Panc1 (cell line): ENCODE results near the gene FSIP1. TPM values are rescaled to one million over a fixed set of nuclear protein-coding genes. Genes with fewer than 3 reads are reported as not detected.

Experiments
- ATAC-seq: fragments of 200-7000 bp; cut with Tn5 transposase; 2 replicates; pipeline ENCODE4 v1.9.1; 2020; ENCODE audit warnings: mild to moderate bottlenecking, moderate library complexity
- BruUV-seq: library from RNA; stranded (reverse); fragments of 400-500 nt; replicated peaks from 2 replicates; lab custom pipeline; 2021; lab: Mats Ljungman, UMichigan
- CTCF ChIA-PET: fragments of 300-600 bp; sonication (Branson Sonifier 250); formaldehyde crosslinking; loops from one replicate; lab custom pipeline; 2022; ENCODE audit warnings: antibody characterized with exemption; lab: Charles Lee
- POLR2A ChIA-PET: fragments of 300-600 bp; sonication (Branson Sonifier 250); formaldehyde crosslinking; loops from one replicate; lab custom pipeline; 2022; ENCODE audit warnings: antibody characterized with exemption; lab: Charles Lee
- DNase-seq: peaks from one replicate; pipeline ENCODE4 v3.0.0-alpha.2; 2010; ENCODE audit warnings: low read depth, low spot score
- H3K27ac ChIP-seq: 2 replicates; pipeline ENCODE4 v1.5.1; 2011; ENCODE audit warnings: mild to moderate bottlenecking, low read length, inconsistent platforms
- H3K27me3 ChIP-seq: fragments of 200-500 bp; sonication (Bioruptor generic); 2 replicates; pipeline ENCODE4 v1.6.0; 2014; ENCODE audit warnings: low read length, inconsistent platforms; ENCODE audit not compliant: control insufficient read depth, insufficient read depth
- H3K36me3 ChIP-seq: fragments of 200-500 bp; sonication (Bioruptor generic); 2 replicates; pipeline ENCODE4 v1.5.1; 2014; ENCODE audit warnings: inconsistent platforms, mild to moderate bottlenecking, low read length, moderate library complexity; ENCODE audit not compliant: control insufficient read depth, insufficient read depth
- H3K4me1 ChIP-seq: 2 replicates; pipeline ENCODE4 v1.5.1; 2011; ENCODE audit warnings: inconsistent platforms, mild to moderate bottlenecking, low read length, moderate library complexity; ENCODE audit not compliant: control insufficient read depth, insufficient read depth
- H3K4me3 ChIP-seq, 2 experiments: 2 replicates each; pipeline ENCODE4 v1.5.1; 2011 to 2012; ENCODE audit warnings: low read depth in 2 of 2, low read length in 2 of 2, mild to moderate bottlenecking in 2 of 2, inconsistent platforms in 1 of 2, moderate library complexity in 1 of 2
- H3K9me3 ChIP-seq: fragments of 200-500 bp; sonication (Bioruptor generic); 2 replicates; pipeline ENCODE4 v1.5.1; 2014; ENCODE audit warnings: low read depth, mild to moderate bottlenecking, inconsistent platforms, low read length, moderate library complexity; ENCODE audit not compliant: control insufficient read depth, insufficient read depth
- POLR2AphosphoS5 ChIP-seq: IDR thresholded peaks from 2 replicates; pipeline ENCODE4 v1.6.1; 2012; ENCODE audit warnings: mild to moderate bottlenecking, low read depth, low read length, moderate library complexity
- SIN3A ChIP-seq: IDR thresholded peaks from 2 replicates; pipeline ENCODE4 v1.6.1; 2012; ENCODE audit warnings: low read depth, mild to moderate bottlenecking, low read length, moderate library complexity, borderline replicate concordance; ENCODE audit not compliant: insufficient read depth
- TCF7L2 ChIP-seq: IDR thresholded peaks from 2 replicates; pipeline ENCODE4 v1.6.1; 2011; ENCODE audit warnings: mild to moderate bottlenecking, low read depth, low read length, inconsistent platforms
- in situ Hi-C: cut with HindIII; loops from 2 replicates; pipeline ENCODE4 v1.10.0; 2016; ENCODE audit warnings: low sequenced_read_pairs, low pct_unique_long_range_greater_than_20kb
- intact Hi-C: fragments of 100-400 bp; cut with micrococcal nuclease; formaldehyde crosslinking; loops from one replicate; pipeline ENCODE4 v1.10.0; 2022; ENCODE audit not compliant: unreplicated experiment
- total RNA-seq: library from RNA; stranded (reverse); gene quantifications from one replicate; pipeline ENCODE4 v1.2.1, GENCODE V29; 2021; ENCODE audit not compliant: unreplicated experiment
- TF ChIP-seq, protein P1 (sequence below): fragments of 450-650 bp; IDR thresholded peaks from 2 replicates; pipeline ENCODE4 v1.5.1; 2017; ENCODE audit warnings: mild to moderate bottlenecking
- TF ChIP-seq, protein P2 (sequence below), 2 experiments: IDR thresholded peaks; 2 replicates each; pipeline ENCODE4 v1.6.1; 2011 to 2012; ENCODE audit warnings: low read depth in 2 of 2, control low read depth in 1 of 2, low read length in 1 of 2, mild to moderate bottlenecking in 1 of 2, moderate library complexity in 1 of 2; ENCODE audit not compliant: insufficient read depth in 1 of 2

FSIP1 gene
- total RNA-seq, 1 experiment from 2014 or later, result 1.4 TPM

DNA sequence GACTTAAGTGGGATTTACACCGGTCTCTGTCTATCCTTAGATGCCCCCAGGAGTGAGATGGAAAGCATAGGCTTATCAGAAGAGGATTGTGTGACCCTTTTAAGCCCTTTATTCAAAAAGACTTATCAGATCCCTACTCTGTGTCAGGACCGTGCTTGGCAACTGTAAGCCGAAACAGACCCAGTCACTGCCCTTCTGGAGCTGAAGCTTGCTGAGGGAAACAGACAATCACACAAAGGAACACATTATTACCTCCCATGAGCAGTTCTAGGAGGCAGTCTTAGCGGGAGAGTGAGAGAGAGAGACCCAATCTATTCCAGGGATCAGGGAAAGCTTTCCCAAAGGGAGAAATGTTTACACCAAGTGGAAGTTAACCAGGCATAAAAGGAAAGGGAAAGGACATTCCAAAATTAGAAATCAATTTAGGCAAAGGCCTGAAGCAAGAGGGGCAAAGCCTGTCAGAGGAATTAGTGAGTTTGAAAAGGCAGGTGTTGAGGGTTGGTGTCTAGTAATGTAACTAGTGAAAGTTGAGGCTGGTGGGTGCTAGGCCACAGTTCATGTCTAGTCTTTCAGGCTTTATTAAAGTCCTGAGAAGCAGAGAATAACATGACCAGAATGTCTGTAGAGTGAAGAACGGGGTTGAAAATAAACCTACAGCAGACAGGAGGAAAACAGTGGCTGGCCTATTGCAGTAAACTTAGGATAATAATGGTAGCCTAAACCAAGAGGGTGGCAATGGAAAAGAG lies 115.1 kb downstream of the FSIP1 start:
- H3K4me3 ChIP-seq, result no peak overlapping the region
- in situ Hi-C loops (no loop called here), intact Hi-C loops (no loop called here)
- no peaks in the 10 kb centered on the region for H3K4me1 ChIP-seq
- no peaks in the 10 kb centered on the region for H3K9me3 ChIP-seq
- no peak for TF ChIP-seq TCF7L2
- TF ChIP-seq POLR2AphosphoS5, result no peak
- TF ChIP-seq, protein P1, sequence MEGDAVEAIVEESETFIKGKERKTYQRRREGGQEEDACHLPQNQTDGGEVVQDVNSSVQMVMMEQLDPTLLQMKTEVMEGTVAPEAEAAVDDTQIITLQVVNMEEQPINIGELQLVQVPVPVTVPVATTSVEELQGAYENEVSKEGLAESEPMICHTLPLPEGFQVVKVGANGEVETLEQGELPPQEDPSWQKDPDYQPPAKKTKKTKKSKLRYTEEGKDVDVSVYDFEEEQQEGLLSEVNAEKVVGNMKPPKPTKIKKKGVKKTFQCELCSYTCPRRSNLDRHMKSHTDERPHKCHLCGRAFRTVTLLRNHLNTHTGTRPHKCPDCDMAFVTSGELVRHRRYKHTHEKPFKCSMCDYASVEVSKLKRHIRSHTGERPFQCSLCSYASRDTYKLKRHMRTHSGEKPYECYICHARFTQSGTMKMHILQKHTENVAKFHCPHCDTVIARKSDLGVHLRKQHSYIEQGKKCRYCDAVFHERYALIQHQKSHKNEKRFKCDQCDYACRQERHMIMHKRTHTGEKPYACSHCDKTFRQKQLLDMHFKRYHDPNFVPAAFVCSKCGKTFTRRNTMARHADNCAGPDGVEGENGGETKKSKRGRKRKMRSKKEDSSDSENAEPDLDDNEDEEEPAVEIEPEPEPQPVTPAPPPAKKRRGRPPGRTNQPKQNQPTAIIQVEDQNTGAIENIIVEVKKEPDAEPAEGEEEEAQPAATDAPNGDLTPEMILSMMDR, result no peak
- TF ChIP-seq SIN3A, result no peak
- TF ChIP-seq, protein P2, sequence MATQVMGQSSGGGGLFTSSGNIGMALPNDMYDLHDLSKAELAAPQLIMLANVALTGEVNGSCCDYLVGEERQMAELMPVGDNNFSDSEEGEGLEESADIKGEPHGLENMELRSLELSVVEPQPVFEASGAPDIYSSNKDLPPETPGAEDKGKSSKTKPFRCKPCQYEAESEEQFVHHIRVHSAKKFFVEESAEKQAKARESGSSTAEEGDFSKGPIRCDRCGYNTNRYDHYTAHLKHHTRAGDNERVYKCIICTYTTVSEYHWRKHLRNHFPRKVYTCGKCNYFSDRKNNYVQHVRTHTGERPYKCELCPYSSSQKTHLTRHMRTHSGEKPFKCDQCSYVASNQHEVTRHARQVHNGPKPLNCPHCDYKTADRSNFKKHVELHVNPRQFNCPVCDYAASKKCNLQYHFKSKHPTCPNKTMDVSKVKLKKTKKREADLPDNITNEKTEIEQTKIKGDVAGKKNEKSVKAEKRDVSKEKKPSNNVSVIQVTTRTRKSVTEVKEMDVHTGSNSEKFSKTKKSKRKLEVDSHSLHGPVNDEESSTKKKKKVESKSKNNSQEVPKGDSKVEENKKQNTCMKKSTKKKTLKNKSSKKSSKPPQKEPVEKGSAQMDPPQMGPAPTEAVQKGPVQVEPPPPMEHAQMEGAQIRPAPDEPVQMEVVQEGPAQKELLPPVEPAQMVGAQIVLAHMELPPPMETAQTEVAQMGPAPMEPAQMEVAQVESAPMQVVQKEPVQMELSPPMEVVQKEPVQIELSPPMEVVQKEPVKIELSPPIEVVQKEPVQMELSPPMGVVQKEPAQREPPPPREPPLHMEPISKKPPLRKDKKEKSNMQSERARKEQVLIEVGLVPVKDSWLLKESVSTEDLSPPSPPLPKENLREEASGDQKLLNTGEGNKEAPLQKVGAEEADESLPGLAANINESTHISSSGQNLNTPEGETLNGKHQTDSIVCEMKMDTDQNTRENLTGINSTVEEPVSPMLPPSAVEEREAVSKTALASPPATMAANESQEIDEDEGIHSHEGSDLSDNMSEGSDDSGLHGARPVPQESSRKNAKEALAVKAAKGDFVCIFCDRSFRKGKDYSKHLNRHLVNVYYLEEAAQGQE (IDR thresholded peaks at IDR 0.05; ENCODE audit: insufficient read depth in 1 of 2, low read depth in 2 of 2, low read length in 1 of 2), result no peak
- H3K27me3 ChIP-seq, result no peaks in the 10 kb centered on the region
- H3K27ac ChIP-seq, result no peak overlapping the region
- no peaks in the 10 kb centered on the region for H3K36me3 ChIP-seq
- DNase-seq, result no peak
- ChIA-PET CTCF (no interaction called here), POLR2A (no interaction called here)
- no TSS peak for BruUV-seq
- ATAC-seq, result no peak

DNA sequence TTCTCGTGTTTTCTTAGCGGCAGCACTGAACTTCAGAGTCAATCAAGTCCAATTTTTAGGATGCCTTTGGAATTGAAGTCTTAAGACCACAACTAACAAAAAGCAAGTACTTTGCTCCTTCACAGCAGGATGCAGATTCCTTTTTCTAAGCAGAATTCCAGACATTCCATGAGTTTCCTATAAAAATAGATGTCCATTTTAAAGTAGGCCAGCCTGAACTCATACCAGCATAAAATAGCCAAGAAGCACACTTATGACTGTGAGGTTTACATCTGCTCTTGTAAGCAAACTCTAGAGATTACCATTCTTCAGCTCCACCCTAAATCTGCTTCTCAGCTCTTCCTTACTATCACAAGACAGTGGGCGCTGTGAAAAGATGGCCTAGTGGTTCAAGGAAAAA lies 116.0 kb downstream of the FSIP1 start:
- Histone ChIP-seq H3K4me1 (no peaks in the 10 kb centered on the region), H3K27me3 (no peaks in the 10 kb centered on the region), H3K36me3 (no peaks in the 10 kb centered on the region), H3K9me3 (no peaks in the 10 kb centered on the region), H3K4me3 (no peak overlapping the region), H3K27ac (no peak overlapping the region)
- POLR2A ChIA-PET, result no interaction called here
- in situ Hi-C loops (no loop called here), intact Hi-C loops (no loop called here)
- BruUV-seq, result no TSS peak
- CTCF ChIA-PET, result interaction anchor here (0.6 kb wide), 1 partner anchor 1008 kb away, joined by 3 read pairs; no protein-coding TSS in a partner anchor
- DNase-seq (no peak), ATAC-seq (no peak)
- TF ChIP-seq POLR2AphosphoS5 (no peak), TCF7L2 (no peak), SIN3A (no peak)
- TF ChIP-seq, protein P1, result no peak
- TF ChIP-seq, protein P2 (IDR thresholded peaks at IDR 0.05; ENCODE audit: insufficient read depth in 1 of 2, low read depth in 2 of 2, low read length in 1 of 2), result no peak
